GM12878 (cell line): ENCODE measurements around the gene RAI14.

Source experiments
- BHLHE40 ChIP-seq, 2 experiments: fragments of 450-650 bp in 1 of 2; IDR thresholded peaks; 2 replicates each; pipeline ENCODE4 v1.6.1; 2011 to 2017; ENCODE audit warnings: low read depth in 2 of 2, borderline replicate concordance in 1 of 2, improper control_type of control experiment in 1 of 2, low read length in 1 of 2, mild to moderate bottlenecking in 1 of 2
- CEBPB ChIP-seq, 2 experiments: fragments of 150-350 bp in 1 of 2; IDR thresholded peaks; 2 replicates each; pipeline ENCODE4 v1.6.1; 2012 to 2014; ENCODE audit warnings: low read depth in 2 of 2, low read length in 2 of 2, borderline replicate concordance in 1 of 2, inconsistent platforms in 1 of 2
- EP300 ChIP-seq, 2 experiments: fragments of 150-350 bp in 1 of 2; IDR thresholded peaks; 2 replicates each; pipeline ENCODE4 v1.6.1; 2011 to 2012; ENCODE audit warnings: low read depth in 2 of 2, low read length in 2 of 2, borderline replicate concordance in 1 of 2, improper control_type of control experiment in 1 of 2, inconsistent platforms in 1 of 2; ENCODE audit not compliant: control insufficient read depth in 1 of 2
- POLR2A ChIP-seq: IDR thresholded peaks from 2 replicates; pipeline ENCODE4 v1.6.1; 2011; ENCODE audit warnings: low read depth, mild to moderate bottlenecking, low read length
- TF ChIP-seq, protein P1 (sequence below), 3 experiments: IDR thresholded peaks in 2 of 3; conservative IDR thresholded peaks in 1 of 3; 2 replicates each; pipeline ENCODE4 v1.5.1; 2011; ENCODE audit warnings: low read depth in 3 of 3, low read length in 3 of 3, mild to moderate bottlenecking in 3 of 3, control low read depth in 2 of 3, moderate library complexity in 2 of 3, inconsistent platforms in 1 of 3, mixed read lengths in 1 of 3; ENCODE audit not compliant: control insufficient read depth in 2 of 3, insufficient read depth in 1 of 3; ENCODE audit errors: extremely low read depth in 1 of 3
- TF ChIP-seq, protein P2 (sequence below): IDR thresholded peaks from 2 replicates; pipeline ENCODE4 v1.6.1; 2011; ENCODE audit warnings: low read depth, low read length, improper control_type of control experiment, borderline replicate concordance
- TF ChIP-seq, protein P3 (sequence below): fragments of 450-650 bp; IDR thresholded peaks from 2 replicates; pipeline ENCODE4 v1.6.1; 2017; ENCODE audit warnings: mild to moderate bottlenecking, moderate library complexity

DNA sequence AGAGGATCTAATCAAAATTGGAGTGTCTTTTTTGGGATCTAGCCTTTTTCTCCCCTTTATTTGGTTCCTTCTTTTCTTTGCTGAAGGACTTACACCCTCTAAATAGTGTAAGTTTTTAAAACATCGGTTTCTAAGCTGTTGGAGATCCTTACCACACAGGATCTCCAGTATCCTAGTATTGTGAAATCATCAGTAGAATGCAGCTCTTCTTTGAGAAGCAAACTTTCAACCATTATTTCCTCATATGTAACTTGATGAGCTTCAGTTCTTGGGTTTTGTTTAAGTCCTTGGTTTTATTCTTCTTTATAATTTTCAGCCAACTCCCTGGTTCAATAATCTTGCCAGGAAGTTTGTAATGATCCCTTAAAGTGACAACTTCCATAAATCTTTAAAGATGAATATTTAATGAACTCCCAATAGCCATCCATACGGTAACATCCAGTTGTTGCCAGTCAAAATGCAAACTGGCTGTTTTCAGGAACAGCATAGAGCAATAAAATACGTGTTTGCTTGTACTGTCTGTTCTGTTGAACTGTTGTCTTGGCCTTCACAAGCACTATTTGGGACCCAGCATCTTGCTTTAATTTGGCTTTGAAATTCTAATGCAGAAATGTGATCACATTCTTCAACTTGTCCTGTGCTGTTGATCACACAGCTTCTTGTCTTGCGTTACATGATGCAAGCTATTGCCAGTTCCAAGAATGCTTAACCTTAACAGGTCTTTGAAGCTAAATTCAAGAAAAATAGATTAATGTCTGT lies 148.0 kb downstream of the RAI14 start:
- no peak for TF ChIP-seq EP300 (IDR thresholded peaks at IDR 0.05; ENCODE audit: borderline replicate concordance in 1 of 2, control insufficient read depth in 1 of 2, low read depth in 2 of 2, low read length in 2 of 2)
- TF ChIP-seq CEBPB (IDR thresholded peaks at IDR 0.05; ENCODE audit: borderline replicate concordance in 1 of 2, low read depth in 2 of 2, low read length in 2 of 2) = no peak
- TF ChIP-seq, protein P1, sequence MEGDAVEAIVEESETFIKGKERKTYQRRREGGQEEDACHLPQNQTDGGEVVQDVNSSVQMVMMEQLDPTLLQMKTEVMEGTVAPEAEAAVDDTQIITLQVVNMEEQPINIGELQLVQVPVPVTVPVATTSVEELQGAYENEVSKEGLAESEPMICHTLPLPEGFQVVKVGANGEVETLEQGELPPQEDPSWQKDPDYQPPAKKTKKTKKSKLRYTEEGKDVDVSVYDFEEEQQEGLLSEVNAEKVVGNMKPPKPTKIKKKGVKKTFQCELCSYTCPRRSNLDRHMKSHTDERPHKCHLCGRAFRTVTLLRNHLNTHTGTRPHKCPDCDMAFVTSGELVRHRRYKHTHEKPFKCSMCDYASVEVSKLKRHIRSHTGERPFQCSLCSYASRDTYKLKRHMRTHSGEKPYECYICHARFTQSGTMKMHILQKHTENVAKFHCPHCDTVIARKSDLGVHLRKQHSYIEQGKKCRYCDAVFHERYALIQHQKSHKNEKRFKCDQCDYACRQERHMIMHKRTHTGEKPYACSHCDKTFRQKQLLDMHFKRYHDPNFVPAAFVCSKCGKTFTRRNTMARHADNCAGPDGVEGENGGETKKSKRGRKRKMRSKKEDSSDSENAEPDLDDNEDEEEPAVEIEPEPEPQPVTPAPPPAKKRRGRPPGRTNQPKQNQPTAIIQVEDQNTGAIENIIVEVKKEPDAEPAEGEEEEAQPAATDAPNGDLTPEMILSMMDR (IDR thresholded peaks at IDR 0.05 in 2 of 3, conservative IDR thresholded peaks at IDR 0.05 in 1 of 3; ENCODE audit: control insufficient read depth in 2 of 3, extremely low read depth in 1 of 3, insufficient read depth in 1 of 3, low read depth in 3 of 3, low read length in 3 of 3) = no peak
- TF ChIP-seq POLR2A = no peak
- TF ChIP-seq BHLHE40 (IDR thresholded peaks at IDR 0.05; ENCODE audit: borderline replicate concordance in 1 of 2, low read depth in 2 of 2, low read length in 1 of 2) = no peak
- TF ChIP-seq, protein P2, sequence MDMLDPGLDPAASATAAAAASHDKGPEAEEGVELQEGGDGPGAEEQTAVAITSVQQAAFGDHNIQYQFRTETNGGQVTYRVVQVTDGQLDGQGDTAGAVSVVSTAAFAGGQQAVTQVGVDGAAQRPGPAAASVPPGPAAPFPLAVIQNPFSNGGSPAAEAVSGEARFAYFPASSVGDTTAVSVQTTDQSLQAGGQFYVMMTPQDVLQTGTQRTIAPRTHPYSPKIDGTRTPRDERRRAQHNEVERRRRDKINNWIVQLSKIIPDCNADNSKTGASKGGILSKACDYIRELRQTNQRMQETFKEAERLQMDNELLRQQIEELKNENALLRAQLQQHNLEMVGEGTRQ = no peak
- TF ChIP-seq, protein P3, sequence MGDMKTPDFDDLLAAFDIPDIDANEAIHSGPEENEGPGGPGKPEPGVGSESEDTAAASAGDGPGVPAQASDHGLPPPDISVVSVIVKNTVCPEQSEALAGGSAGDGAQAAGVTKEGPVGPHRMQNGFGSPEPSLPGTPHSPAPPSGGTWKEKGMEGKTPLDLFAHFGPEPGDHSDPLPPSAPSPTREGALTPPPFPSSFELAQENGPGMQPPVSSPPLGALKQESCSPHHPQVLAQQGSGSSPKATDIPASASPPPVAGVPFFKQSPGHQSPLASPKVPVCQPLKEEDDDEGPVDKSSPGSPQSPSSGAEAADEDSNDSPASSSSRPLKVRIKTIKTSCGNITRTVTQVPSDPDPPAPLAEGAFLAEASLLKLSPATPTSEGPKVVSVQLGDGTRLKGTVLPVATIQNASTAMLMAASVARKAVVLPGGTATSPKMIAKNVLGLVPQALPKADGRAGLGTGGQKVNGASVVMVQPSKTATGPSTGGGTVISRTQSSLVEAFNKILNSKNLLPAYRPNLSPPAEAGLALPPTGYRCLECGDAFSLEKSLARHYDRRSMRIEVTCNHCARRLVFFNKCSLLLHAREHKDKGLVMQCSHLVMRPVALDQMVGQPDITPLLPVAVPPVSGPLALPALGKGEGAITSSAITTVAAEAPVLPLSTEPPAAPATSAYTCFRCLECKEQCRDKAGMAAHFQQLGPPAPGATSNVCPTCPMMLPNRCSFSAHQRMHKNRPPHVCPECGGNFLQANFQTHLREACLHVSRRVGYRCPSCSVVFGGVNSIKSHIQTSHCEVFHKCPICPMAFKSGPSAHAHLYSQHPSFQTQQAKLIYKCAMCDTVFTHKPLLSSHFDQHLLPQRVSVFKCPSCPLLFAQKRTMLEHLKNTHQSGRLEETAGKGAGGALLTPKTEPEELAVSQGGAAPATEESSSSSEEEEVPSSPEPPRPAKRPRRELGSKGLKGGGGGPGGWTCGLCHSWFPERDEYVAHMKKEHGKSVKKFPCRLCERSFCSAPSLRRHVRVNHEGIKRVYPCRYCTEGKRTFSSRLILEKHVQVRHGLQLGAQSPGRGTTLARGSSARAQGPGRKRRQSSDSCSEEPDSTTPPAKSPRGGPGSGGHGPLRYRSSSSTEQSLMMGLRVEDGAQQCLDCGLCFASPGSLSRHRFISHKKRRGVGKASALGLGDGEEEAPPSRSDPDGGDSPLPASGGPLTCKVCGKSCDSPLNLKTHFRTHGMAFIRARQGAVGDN = no peak
